ENCODE results near the gene KCNQ5. TPM values are rescaled to one million over a fixed set of nuclear protein-coding genes. Genes with fewer than 3 reads are reported as not detected.

The KCNQ5 gene
- polyA plus RNA-seq, 3 donors = not detected

DNA sequence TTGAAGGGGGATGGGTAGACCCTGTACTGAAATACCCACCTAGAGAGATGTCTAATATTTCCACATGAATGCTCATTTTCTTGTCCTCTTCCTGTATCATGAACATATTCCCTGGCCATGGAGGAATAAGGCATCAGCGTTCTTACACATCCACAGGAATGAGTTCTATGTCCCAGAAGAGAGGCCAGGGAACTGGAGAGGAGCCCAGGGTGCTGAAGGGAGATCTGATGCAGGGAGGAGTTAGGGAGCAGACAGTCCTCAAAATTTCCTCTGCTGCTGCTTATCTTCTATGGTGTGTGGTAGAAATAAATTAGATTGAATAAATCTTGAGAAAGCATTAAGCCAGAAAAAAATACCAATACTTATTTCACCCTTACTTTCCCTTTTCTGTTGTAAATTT is 295.0 kb downstream of the KCNQ5 start:
- Mint-ChIP-seq H3K4me1 (peaks cover 51% of the 10 kb centered on the region), H3K27me3 (ENCODE audit: low read depth in 3 of 3) (no peaks in the 10 kb centered on the region), H3K4me3 (no peak overlapping the region), H3K9me3 (peaks cover 0 to 3% (median 0%) of the 10 kb centered on the region in 7 donors), H3K36me3 (no peaks in the 10 kb centered on the region), H3K27ac (no peak overlapping the region)
- Histone ChIP-seq H3K27me3 (ENCODE audit: control insufficient read depth in 2 of 2, insufficient read depth in 2 of 2, low read length in 2 of 2) (no peaks in the 10 kb centered on the region), H3K4me3 (replicated peaks in 1 of 3; ENCODE audit: low read depth in 2 of 3, low read length in 3 of 3) (no peak overlapping the region), H3K79me2 (ENCODE audit: insufficient read depth, low read length) (no peaks in the 10 kb centered on the region), H3K4me2 (replicated peaks; ENCODE audit: extremely low read depth, low read length, poor library complexity, severe bottlenecking) (no peak overlapping the region), H2AFZ (ENCODE audit: insufficient read depth, low read depth, low read length, poor library complexity, severe bottlenecking) (peak overlapping the region; percentile 33), H4K20me1 (ENCODE audit: insufficient read depth, low read length) (no peaks in the 10 kb centered on the region), H3K36me3 (replicated peaks in 1 of 2; ENCODE audit: control insufficient read depth in 1 of 2, insufficient read depth in 2 of 2, low read length in 2 of 2) (no peaks in the 10 kb centered on the region), H3K9ac (ENCODE audit: insufficient read depth, low read length, poor library complexity, severe bottlenecking) (no peak overlapping the region), H3K9me3 (replicated peaks in 1 of 2; ENCODE audit: control insufficient read depth in 1 of 2, insufficient read depth in 1 of 2, low read length in 2 of 2) (no peaks in the 10 kb centered on the region), H3K4me1 (ENCODE audit: control insufficient read depth in 1 of 2, insufficient read depth in 2 of 2, low read length in 2 of 2) (peaks cover 25 to 32% of the 10 kb centered on the region in 2 donors), H3K27ac (ENCODE audit: low read depth in 1 of 2, low read length in 2 of 2) (no peak overlapping the region)
- no peak for DNase-seq
- intact Hi-C loops (cut with micrococcal nuclease) = no loop called here
- TF ChIP-seq, protein P1, sequence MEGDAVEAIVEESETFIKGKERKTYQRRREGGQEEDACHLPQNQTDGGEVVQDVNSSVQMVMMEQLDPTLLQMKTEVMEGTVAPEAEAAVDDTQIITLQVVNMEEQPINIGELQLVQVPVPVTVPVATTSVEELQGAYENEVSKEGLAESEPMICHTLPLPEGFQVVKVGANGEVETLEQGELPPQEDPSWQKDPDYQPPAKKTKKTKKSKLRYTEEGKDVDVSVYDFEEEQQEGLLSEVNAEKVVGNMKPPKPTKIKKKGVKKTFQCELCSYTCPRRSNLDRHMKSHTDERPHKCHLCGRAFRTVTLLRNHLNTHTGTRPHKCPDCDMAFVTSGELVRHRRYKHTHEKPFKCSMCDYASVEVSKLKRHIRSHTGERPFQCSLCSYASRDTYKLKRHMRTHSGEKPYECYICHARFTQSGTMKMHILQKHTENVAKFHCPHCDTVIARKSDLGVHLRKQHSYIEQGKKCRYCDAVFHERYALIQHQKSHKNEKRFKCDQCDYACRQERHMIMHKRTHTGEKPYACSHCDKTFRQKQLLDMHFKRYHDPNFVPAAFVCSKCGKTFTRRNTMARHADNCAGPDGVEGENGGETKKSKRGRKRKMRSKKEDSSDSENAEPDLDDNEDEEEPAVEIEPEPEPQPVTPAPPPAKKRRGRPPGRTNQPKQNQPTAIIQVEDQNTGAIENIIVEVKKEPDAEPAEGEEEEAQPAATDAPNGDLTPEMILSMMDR (IDR thresholded peaks at IDR 0.05) = no peak
- no CpG with 5 or more reads among the region's 1 CpG for WGBS (ENCODE audit: insufficient coverage)

DNA sequence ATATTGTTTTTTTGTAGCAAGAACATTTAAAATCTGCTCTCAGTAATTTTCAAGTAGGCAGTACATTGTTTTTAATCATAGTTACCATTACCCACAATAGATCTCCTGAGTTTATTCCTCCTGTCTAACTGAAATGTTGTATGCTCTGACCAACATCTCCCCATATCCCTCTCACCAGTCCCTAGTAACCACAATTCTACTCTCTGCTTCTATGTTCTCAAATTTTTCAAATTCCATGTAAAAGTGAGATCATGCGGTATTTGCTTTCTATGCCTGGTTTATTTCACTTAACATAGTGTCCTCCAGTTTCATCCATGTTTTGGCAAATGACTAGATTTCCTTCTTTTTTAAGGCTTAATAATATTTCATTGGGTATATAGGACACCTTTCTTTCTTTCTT is 300.5 kb downstream of the KCNQ5 start:
- Histone ChIP-seq H3K4me2 (replicated peaks; ENCODE audit: extremely low read depth, low read length, poor library complexity, severe bottlenecking) (no peak overlapping the region), H3K4me1 (ENCODE audit: control insufficient read depth in 1 of 2, insufficient read depth in 2 of 2, low read length in 2 of 2) (peaks cover 4 to 10% of the 10 kb centered on the region in 2 donors), H3K9me3 (replicated peaks in 1 of 2; ENCODE audit: control insufficient read depth in 1 of 2, insufficient read depth in 1 of 2, low read length in 2 of 2) (no peaks in the 10 kb centered on the region), H3K9ac (ENCODE audit: insufficient read depth, low read length, poor library complexity, severe bottlenecking) (no peak overlapping the region), H3K4me3 (replicated peaks in 1 of 3; ENCODE audit: low read depth in 2 of 3, low read length in 3 of 3) (no peak overlapping the region), H3K27me3 (ENCODE audit: control insufficient read depth in 2 of 2, insufficient read depth in 2 of 2, low read length in 2 of 2) (no peaks in the 10 kb centered on the region), H4K20me1 (ENCODE audit: insufficient read depth, low read length) (no peaks in the 10 kb centered on the region), H3K27ac (ENCODE audit: low read depth in 1 of 2, low read length in 2 of 2) (no peak overlapping the region), H3K79me2 (ENCODE audit: insufficient read depth, low read length) (no peaks in the 10 kb centered on the region), H3K36me3 (replicated peaks in 1 of 2; ENCODE audit: control insufficient read depth in 1 of 2, insufficient read depth in 2 of 2, low read length in 2 of 2) (no peaks in the 10 kb centered on the region), H2AFZ (ENCODE audit: insufficient read depth, low read depth, low read length, poor library complexity, severe bottlenecking) (no peak overlapping the region)
- no peaks in the 10 kb centered on the region for H3K27me3 Mint-ChIP-seq (ENCODE audit: low read depth in 3 of 3)
- peaks cover 0 to 3% (median 0%) of the 10 kb centered on the region in 7 donors for H3K9me3 Mint-ChIP-seq
- no peak overlapping the region for H3K4me3 Mint-ChIP-seq
- no CpG with 5 or more reads among the region's 1 CpG for WGBS (ENCODE audit: insufficient coverage)
- no peaks in the 10 kb centered on the region for H3K36me3 Mint-ChIP-seq
- DNase-seq = no peak
- H3K4me1 Mint-ChIP-seq = peaks cover 15% of the 10 kb centered on the region
- TF ChIP-seq, protein P1 (IDR thresholded peaks at IDR 0.05) = no peak
- no peak overlapping the region for H3K27ac Mint-ChIP-seq
- intact Hi-C loops (cut with micrococcal nuclease) = no loop called here

All from CD14-positive monocyte (primary cell).